HepG2 (cell line): ENCODE data around the gene FRMD4B. TPM values are rescaled to one million over a fixed set of nuclear protein-coding genes. Genes with fewer than 3 reads are reported as not detected.

Experiments used
- ATAC-seq: fragments of 200-7000 bp; cut with Tn5 transposase; 3 replicates; pipeline ENCODE4 v1.9.1; 2020; ENCODE audit warnings: mild to moderate bottlenecking, moderate library complexity
- BruUV-seq: library from RNA; stranded (reverse); fragments of 400-500 nt; replicated peaks from 2 replicates; lab custom pipeline; 2021; lab: Mats Ljungman, UMichigan
- CTCF ChIA-PET: fragments of 300-600 bp; formaldehyde crosslinking; extraction: SDS; loops from one replicate; lab custom pipeline; 2021; ENCODE audit warnings: low total read pairs, inconsistent platforms, low intra/inter-chr PET ratio; lab: Yijun Ruan, JAX
- POLR2A ChIA-PET: fragments of 350-600 bp; sonication (Branson Sonifier 250); formaldehyde crosslinking; loops from one replicate; lab custom pipeline; 2020; ENCODE audit warnings: antibody characterized with exemption, inconsistent platforms; lab: Yijun Ruan, JAX
- DNase-seq: peaks from one replicate; pipeline ENCODE4 v3.0.0-alpha.2; 2015; ENCODE audit warnings: low spot score
- FAIRE-seq: peaks from 3 replicates; lab custom pipeline; 2011; peaks lifted over from hg19 to GRCh38; lab: Jason Lieb, UNC
- H2AFZ ChIP-seq: one replicate; pipeline ENCODE4 v1.6.1; 2011; ENCODE audit warnings: low read length, inconsistent platforms
- H3K27ac ChIP-seq: fragments of 300-600 bp; 3 replicates; pipeline ENCODE4 v1.8.0; 2011; ENCODE audit warnings: mixed run types, mild to moderate bottlenecking, mixed read lengths, low read length, inconsistent platforms; ENCODE audit not compliant: insufficient read depth; ENCODE audit errors: extremely low read length
- H3K27me3 ChIP-seq, 2 experiments: fragments of 200-600 bp in 1 of 2; 2 replicates in 1 of 2; 3 replicates in 1 of 2; pipeline versions ENCODE4 v1.6.0 to v1.8.0; 2011; ENCODE audit warnings: low read length in 2 of 2, mild to moderate bottlenecking in 2 of 2, moderate library complexity in 2 of 2, inconsistent platforms in 1 of 2; ENCODE audit not compliant: insufficient read depth in 2 of 2, control insufficient read depth in 1 of 2
- H3K36me3 ChIP-seq, 2 experiments: fragments of 200-600 bp in 1 of 2; replicated peaks in 1 of 2; 2 replicates in 1 of 2; 3 replicates in 1 of 2; pipeline versions ENCODE4 v1.5.1 to v1.8.0; 2011; ENCODE audit warnings: low read length in 2 of 2, inconsistent platforms in 1 of 2; ENCODE audit not compliant: insufficient read depth in 2 of 2, control insufficient read depth in 1 of 2
- H3K4me1 ChIP-seq: 2 replicates; pipeline ENCODE4 v1.5.1; 2012; ENCODE audit warnings: low read length, inconsistent platforms; ENCODE audit not compliant: insufficient read depth
- H3K4me2 ChIP-seq: 2 replicates; pipeline ENCODE4 v1.6.0; 2011; ENCODE audit warnings: low read depth, low read length, inconsistent platforms
- H3K4me3 ChIP-seq, 3 experiments: fragments of 200-600 bp in 1 of 3; sonication (generic), shearing (Covaris generic) in 1 of 3; replicated peaks in 1 of 3; 2 replicates each; pipeline ENCODE4 v1.5.1; 2011 to 2016; ENCODE audit warnings: low read length in 3 of 3, inconsistent platforms in 2 of 3, low read depth in 2 of 3, mild to moderate bottlenecking in 2 of 3, control low read depth in 1 of 3, mixed read lengths in 1 of 3; ENCODE audit not compliant: insufficient read depth in 1 of 3
- H3K79me2 ChIP-seq: one replicate; pipeline ENCODE4 v1.6.1; 2011; ENCODE audit warnings: low read length, inconsistent platforms; ENCODE audit not compliant: insufficient read depth
- H3K9ac ChIP-seq: 2 replicates; pipeline ENCODE4 v1.6.0; 2011; ENCODE audit warnings: mild to moderate bottlenecking, low read depth, low read length, inconsistent platforms; ENCODE audit not compliant: insufficient read depth
- H3K9me3 ChIP-seq: 2 replicates; pipeline ENCODE4 v1.5.1; 2012; ENCODE audit warnings: mild to moderate bottlenecking, low read length
- H4K20me1 ChIP-seq: 2 replicates; pipeline ENCODE4 v1.6.0; 2011; ENCODE audit warnings: inconsistent platforms, mild to moderate bottlenecking, low read length, moderate library complexity; ENCODE audit not compliant: insufficient read depth
- CBX1 ChIP-seq: IDR thresholded peaks from one replicate; pipeline ENCODE4 v1.6.1; 2016; ENCODE audit warnings: antibody characterized with exemption, low read depth
- PPARG ChIP-seq: conservative IDR thresholded peaks from 2 replicates; pipeline ENCODE4 v1.6.1; 2016; ENCODE audit warnings: missing biosample characterization, missing genetic modification reagents
- SKI ChIP-seq: fragments of 450-650 bp; IDR thresholded peaks from one replicate; pipeline ENCODE4 v1.6.1; 2018; ENCODE audit warnings: mild to moderate bottlenecking; ENCODE audit not compliant: partially characterized antibody
- ZMYM4 ChIP-seq: sonication (generic); formaldehyde crosslinking; IDR thresholded peaks from 2 replicates; pipeline ENCODE4 v1.8.1; 2023; ENCODE audit warnings: mild to moderate bottlenecking, missing genetic modification reagents
- ZNF251 ChIP-seq: sonication (generic); formaldehyde crosslinking; IDR thresholded peaks from 2 replicates; pipeline ENCODE4 v1.9.0; 2021; ENCODE audit warnings: mild to moderate bottlenecking, missing genetic modification reagents
- ZNF557 ChIP-seq: sonication (generic); formaldehyde crosslinking; IDR thresholded peaks from 2 replicates; pipeline ENCODE4 v1.4.0; 2020; ENCODE audit warnings: missing genetic modification reagents
- WGBS: methylation state at CpG from one replicate; pipeline ENCODE4 v1.1.6; 2017; ENCODE audit warnings: low lambda C conversion rate; 5-methylcytosine and 5-hydroxymethylcytosine counted together
- in situ Hi-C: cut with HindIII; loops from 2 replicates; pipeline ENCODE4 v1.10.0; 2017; ENCODE audit warnings: low pct_unique_long_range_greater_than_20kb; ENCODE audit not compliant: extremely low pct_ligation_motif_present
- intact Hi-C: fragments of 100-400 bp; cut with micrococcal nuclease; formaldehyde crosslinking; loops from one replicate; pipeline ENCODE4 v1.10.0; 2022; ENCODE audit not compliant: unreplicated experiment
- polyA plus RNA-seq, 8 experiments: library from polyadenylated mRNA; depleted of rRNA in 3 of 8; stranded (reverse) in 7 of 8; unstranded in 1 of 8; fragments of >200 nt; fragmentation: Illumina TruSeq in 4 of 8; extraction: Trizol in 4 of 8; gene quantifications; 2 replicates each; pipeline versions ENCODE4 v1.2.1 to v1.2.3, GENCODE V29; 2011 to 2016; ENCODE audit warnings: low read depth in 4 of 8, missing spikeins in 1 of 8, mixed read lengths in 1 of 8; ENCODE audit not compliant: insufficient read depth in 1 of 8
- total RNA-seq, 5 experiments: library from RNA; depleted of rRNA; stranded (reverse); fragments of >200 nt; fragmentation: Illumina TruSeq; extraction: Trizol; gene quantifications; 2 replicates each; pipeline ENCODE4 v1.2.3, GENCODE V29; 2016; ENCODE audit warnings: low read depth in 1 of 5
- TF ChIP-seq, protein P1 (sequence below): sonication (generic); formaldehyde crosslinking; IDR thresholded peaks from 2 replicates; pipeline ENCODE4 v1.4.0; 2020; ENCODE audit warnings: missing genetic modification reagents
- TF ChIP-seq, protein P2 (sequence below): sonication (generic); formaldehyde crosslinking; IDR thresholded peaks from 2 replicates; pipeline ENCODE4 v1.4.0; 2020; ENCODE audit warnings: mild to moderate bottlenecking, missing genetic modification reagents
- TF ChIP-seq, protein P3 (sequence below): IDR thresholded peaks from 2 replicates; pipeline ENCODE4 v1.6.1; 2016; ENCODE audit warnings: low read depth, missing genetic modification reagents, missing compliant biosample characterization

Gene FRMD4B
- total and polyA plus RNA-seq, 2 of the 13 experiments (the other 11 are each of a cell fraction or from before 2014, with no cell fraction given), result 3.0 to 3.3 TPM

DNA sequence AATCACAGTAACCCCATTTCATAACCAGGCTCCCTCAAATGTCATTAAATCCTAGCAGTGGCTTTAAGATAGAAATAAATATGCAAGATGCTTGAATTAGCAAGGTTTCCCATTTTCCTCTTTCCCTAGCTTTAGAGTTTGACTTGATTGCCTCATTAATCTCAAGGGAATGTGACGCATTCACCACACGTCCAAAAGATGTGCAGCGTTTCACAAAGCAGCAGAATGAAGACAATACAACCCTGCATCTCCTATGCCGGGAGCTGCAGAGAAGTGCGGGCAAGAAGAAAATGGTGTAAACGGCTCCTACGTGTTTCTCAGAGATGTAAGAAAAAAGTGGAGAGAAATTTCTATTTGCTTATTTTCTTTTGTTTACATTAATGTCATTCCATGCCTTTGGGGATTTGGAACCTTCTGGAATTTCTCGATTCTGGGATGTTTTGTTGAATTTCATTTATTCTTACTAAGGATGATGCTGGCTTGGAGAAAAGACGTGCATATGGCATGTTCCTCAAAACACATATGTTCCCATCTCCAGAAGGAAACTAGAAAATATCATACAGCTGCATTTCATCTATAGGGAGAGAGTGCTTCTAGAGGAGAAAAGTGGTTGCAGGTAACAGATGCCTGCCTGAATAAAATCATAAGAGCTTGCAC is 27.8 kb upstream of the FRMD4B start:
- Histone ChIP-seq H3K36me3 (no peaks in the 10 kb centered on the region), H3K9ac (no peak overlapping the region), H3K27ac (no peak overlapping the region), H3K9me3 (no peaks in the 10 kb centered on the region), H3K4me1 (no peaks in the 10 kb centered on the region), H4K20me1 (no peaks in the 10 kb centered on the region), H3K4me3 (no peak overlapping the region), H2AFZ (no peak overlapping the region), H3K4me2 (no peak overlapping the region), H3K27me3 (no peaks in the 10 kb centered on the region; a peak in 1 of 5 replicates), H3K79me2 (no peaks in the 10 kb centered on the region)
- in situ Hi-C loops, result loop anchor here (25.0 kb wide), 1 partner anchor 251 kb away; no protein-coding TSS in a partner anchor
- no TSS peak for BruUV-seq
- FAIRE-seq, result no peak
- CTCF ChIA-PET, result no interaction called here
- WGBS, result 15% methylated on average over 9 of the region's 9 CpGs
- DNase-seq, result no peak
- POLR2A ChIA-PET, result no interaction called here
- no peak for ATAC-seq
- TF ChIP-seq ZNF251 (CRISPR knock-in tag), result no peak
- TF ChIP-seq PPARG, result no peak
- TF ChIP-seq, protein P1, sequence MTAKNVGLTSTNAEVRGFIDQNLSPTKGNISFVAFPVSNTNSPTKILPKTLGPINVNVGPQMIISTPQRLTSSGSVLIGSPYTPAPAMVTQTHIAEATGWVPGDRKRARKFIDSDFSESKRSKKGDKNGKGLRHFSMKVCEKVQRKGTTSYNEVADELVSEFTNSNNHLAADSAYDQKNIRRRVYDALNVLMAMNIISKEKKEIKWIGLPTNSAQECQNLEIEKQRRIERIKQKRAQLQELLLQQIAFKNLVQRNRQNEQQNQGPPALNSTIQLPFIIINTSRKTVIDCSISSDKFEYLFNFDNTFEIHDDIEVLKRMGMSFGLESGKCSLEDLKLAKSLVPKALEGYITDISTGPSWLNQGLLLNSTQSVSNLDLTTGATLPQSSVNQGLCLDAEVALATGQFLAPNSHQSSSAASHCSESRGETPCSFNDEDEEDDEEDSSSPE (CRISPR knock-in tag), result no peak
- intact Hi-C loops, result loop anchor here (5.0 kb wide), 2 partner anchors 91 to 291 kb away; partner anchors contain the start of gene LMOD3

DNA sequence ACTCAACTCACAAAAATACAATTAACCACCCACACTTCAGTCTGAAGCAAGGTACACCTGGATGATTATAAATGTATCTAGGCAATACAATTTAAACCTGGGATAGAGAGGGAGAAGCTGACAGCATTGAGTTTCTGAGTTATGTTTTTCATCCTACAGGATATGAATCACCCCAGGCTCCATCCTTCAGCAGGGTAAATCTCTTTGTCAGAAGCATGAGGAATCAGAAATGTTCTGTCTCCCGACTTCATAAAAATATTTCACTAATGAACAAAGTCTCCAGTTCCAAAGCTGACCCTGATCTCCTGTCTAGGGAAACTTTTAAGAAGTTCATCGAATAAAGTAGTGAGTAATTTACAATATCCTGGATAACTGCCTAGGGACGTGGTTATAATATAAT is 25.5 kb upstream of the FRMD4B start:
- no peaks in the 10 kb centered on the region; a peak in 1 of 5 replicates for H3K27me3 ChIP-seq
- H3K27ac ChIP-seq, result no peak overlapping the region
- no peaks in the 10 kb centered on the region for H3K36me3 ChIP-seq
- H3K4me2 ChIP-seq, result no peak overlapping the region
- BruUV-seq, result no TSS peak
- H2AFZ ChIP-seq, result no peak overlapping the region
- WGBS, result 4% methylated on average over 3 of the region's 3 CpGs
- FAIRE-seq (no peak), DNase-seq (no peak), ATAC-seq (no peak)
- H3K4me3 ChIP-seq, result no peak overlapping the region
- no peaks in the 10 kb centered on the region for H4K20me1 ChIP-seq
- no peaks in the 10 kb centered on the region for H3K79me2 ChIP-seq
- H3K9ac ChIP-seq, result no peak overlapping the region
- H3K9me3 ChIP-seq, result no peaks in the 10 kb centered on the region
- ChIA-PET CTCF (no interaction called here), POLR2A (no interaction called here)
- in situ Hi-C loops (loop anchor here (25.0 kb wide), 1 partner anchor 249 kb away; no protein-coding TSS in a partner anchor), intact Hi-C loops (loop anchor here (5.0 kb wide), 2 partner anchors 89 to 289 kb away; partner anchors contain the start of gene LMOD3)
- no peaks in the 10 kb centered on the region for H3K4me1 ChIP-seq
- TF ChIP-seq, protein P2, sequence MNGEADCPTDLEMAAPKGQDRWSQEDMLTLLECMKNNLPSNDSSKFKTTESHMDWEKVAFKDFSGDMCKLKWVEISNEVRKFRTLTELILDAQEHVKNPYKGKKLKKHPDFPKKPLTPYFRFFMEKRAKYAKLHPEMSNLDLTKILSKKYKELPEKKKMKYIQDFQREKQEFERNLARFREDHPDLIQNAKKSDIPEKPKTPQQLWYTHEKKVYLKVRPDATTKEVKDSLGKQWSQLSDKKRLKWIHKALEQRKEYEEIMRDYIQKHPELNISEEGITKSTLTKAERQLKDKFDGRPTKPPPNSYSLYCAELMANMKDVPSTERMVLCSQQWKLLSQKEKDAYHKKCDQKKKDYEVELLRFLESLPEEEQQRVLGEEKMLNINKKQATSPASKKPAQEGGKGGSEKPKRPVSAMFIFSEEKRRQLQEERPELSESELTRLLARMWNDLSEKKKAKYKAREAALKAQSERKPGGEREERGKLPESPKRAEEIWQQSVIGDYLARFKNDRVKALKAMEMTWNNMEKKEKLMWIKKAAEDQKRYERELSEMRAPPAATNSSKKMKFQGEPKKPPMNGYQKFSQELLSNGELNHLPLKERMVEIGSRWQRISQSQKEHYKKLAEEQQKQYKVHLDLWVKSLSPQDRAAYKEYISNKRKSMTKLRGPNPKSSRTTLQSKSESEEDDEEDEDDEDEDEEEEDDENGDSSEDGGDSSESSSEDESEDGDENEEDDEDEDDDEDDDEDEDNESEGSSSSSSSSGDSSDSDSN (CRISPR knock-in tag), result no peak
- no peak for TF ChIP-seq ZMYM4 (CRISPR knock-in tag)
- TF ChIP-seq ZNF557 (CRISPR knock-in tag), result no peak
- TF ChIP-seq SKI, result no peak
- TF ChIP-seq, protein P3, sequence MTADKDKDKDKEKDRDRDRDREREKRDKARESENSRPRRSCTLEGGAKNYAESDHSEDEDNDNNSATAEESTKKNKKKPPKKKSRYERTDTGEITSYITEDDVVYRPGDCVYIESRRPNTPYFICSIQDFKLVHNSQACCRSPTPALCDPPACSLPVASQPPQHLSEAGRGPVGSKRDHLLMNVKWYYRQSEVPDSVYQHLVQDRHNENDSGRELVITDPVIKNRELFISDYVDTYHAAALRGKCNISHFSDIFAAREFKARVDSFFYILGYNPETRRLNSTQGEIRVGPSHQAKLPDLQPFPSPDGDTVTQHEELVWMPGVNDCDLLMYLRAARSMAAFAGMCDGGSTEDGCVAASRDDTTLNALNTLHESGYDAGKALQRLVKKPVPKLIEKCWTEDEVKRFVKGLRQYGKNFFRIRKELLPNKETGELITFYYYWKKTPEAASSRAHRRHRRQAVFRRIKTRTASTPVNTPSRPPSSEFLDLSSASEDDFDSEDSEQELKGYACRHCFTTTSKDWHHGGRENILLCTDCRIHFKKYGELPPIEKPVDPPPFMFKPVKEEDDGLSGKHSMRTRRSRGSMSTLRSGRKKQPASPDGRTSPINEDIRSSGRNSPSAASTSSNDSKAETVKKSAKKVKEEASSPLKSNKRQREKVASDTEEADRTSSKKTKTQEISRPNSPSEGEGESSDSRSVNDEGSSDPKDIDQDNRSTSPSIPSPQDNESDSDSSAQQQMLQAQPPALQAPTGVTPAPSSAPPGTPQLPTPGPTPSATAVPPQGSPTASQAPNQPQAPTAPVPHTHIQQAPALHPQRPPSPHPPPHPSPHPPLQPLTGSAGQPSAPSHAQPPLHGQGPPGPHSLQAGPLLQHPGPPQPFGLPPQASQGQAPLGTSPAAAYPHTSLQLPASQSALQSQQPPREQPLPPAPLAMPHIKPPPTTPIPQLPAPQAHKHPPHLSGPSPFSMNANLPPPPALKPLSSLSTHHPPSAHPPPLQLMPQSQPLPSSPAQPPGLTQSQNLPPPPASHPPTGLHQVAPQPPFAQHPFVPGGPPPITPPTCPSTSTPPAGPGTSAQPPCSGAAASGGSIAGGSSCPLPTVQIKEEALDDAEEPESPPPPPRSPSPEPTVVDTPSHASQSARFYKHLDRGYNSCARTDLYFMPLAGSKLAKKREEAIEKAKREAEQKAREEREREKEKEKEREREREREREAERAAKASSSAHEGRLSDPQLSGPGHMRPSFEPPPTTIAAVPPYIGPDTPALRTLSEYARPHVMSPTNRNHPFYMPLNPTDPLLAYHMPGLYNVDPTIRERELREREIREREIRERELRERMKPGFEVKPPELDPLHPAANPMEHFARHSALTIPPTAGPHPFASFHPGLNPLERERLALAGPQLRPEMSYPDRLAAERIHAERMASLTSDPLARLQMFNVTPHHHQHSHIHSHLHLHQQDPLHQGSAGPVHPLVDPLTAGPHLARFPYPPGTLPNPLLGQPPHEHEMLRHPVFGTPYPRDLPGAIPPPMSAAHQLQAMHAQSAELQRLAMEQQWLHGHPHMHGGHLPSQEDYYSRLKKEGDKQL (CRISPR knock-in tag), result no peak
- no peak for TF ChIP-seq CBX1
